Kasumi-1 (cell line): ENCODE data around the gene MAPRE3.

ENCODE experiments used
- DNase-seq, 2 experiments: peaks; one replicate each; lab custom pipeline; 2025; lab: John Stamatoyannopoulos, UW

Gene MAPRE3

DNA sequence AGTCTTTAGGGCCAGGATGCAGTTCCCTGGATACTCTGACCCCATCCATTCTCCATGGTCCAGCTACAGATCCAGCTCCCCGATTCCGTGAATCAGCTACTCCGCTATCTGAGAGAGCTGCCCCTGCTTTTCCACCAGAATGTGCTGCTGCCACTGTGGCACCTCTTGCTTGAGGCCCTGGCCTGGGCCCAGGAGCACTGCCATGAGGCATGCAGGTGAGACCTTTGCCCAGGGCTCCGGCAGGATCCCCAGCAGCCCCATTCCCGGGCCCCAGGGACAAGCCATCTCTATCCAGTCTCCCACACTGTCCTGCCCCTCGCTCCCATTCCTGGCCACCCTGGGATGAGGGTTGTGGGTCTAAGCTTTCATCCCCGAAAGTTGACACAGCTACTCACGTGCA, 69.8 kb downstream of the MAPRE3 start:
- DNase-seq, result no peak

GRCh38 chr2:27041752-27042151, 71.3 kb downstream of the MAPRE3 start:
- DNase-seq, result no peak

DNA sequence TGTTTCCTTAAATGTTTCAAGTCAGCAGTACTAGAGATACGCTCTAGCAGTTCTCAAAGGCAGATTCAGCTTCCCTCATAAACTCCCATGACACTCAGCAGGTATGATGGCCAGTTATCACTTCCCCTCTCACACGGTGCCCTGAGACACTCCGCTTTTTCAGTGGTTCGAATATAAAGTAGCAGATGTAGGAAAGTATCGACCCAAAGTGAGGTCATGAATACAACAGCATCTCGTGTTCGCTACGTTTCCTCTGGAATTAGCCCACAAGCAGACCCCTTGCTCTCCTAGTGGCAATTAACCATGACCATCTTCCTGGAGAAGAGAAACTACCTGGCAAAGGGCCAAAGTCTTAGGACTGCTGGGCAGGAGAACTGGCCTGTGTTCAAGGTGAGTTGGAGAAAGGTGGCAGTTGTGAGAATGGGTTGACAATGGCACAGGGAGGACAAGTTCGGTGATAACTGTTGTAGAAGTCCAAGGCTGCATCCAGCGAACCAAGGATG, 71.8 kb downstream of the MAPRE3 start:
- no peak for DNase-seq

DNA sequence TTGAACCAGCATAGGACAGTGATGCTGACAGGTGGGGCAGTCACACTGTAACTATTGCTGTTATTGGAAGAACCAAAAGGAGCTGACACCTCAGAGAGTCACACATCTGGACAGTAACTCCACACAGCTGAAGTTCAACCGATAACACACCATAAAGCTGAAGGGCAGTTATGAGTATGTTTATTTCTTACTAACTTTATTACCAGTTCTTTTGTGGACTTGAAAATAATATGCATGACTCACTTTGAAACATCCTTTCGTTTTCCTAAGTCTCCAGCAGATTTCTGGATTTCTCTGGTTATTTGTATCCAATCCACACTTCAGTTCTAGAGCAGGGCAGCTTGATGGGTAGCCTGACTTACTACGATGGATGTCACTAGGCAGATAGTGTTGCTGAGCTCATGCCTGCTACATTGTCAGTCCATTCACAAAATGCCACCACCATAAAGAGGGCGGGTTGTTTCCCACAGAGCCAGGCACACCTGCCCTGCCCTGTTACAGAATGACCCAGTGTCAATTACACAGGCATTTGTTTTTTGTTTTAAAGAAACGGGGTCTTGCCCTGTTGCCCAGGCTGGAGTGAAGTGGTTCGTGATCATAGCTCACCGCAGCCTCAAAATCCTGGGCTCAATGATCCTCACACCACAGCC, 72.7 kb downstream of the MAPRE3 start:
- no peak for DNase-seq

DNA sequence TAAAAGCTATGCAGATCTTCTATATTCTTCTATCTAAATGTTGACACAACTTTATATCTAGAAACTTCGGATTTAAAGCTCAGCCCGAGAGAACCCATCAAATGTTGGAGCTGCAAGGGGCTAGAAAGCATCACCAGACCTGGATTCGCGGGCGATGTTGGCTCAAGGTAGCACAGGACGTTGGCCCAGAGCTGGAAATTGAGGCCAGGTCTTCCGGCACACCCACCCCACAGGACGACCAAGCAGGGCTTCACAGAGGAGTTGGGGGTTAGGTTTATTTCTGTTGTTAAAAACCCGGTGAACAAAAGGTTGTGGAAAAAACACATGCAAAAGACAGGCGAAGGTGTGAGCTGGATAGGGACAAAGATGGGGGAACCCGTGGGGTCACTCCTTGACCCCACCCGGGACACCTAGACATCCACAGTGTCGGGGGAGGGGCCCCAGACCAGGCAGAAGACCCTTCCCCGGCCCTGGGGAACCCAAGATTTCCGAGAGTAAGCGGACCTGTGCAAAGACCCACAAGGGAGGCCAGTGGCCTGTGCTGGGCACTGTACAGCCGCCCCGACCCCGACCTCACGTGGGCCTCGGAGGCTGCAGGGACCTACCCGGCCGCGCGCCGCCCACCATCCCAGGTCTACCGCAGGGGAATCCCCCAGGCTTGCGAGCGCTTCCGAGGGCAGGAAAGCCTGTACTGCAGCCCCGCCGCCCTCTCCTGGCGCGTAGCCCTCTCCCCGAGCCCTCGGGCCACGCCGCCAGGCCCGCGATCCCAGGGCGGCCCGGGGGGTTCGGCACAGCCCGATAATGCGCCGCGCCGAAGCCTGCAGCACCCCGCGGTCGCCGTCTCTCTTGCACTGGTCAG, 79.2 kb downstream of the MAPRE3 start:
- DNase-seq, result no peak

DNA sequence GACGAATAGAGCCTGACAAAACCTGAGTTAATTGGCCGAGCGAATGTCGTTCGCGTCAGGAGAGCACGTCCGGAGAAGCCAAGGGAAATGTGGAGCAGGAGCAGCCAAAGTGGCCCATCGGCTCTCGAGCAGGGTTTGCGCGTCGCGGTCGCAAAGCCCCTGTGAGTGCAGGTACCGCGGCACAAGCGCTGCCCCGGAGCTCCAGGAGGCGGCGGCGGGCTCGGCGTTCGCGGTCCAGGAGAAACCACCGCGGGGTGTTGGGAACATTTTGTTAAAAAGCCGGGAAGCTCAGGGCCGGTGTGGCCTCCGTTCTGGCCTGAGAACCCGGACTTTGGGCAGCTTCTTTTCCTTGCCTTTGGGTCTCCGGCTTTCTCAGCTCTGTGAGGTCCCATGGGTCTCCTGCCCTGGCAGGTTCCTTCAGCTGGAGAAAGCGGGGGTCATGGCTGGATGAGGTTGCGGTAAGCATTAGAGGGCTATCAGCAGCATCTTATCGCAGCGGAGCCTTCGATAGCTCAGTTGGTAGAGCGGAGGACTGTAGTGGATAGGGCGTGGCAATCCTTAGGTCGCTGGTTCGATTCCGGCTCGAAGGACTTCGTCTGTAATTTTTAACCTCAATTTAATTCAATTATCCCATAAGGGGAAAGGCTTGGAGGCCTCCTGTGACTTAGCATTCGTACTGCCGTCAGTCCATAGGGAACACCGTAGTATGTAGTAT, 80.0 kb downstream of the MAPRE3 start:
- peak; percentile 85 to 89 for DNase-seq

- peak; percentile 90 to 91 for DNase-seq
These were observed 80.8 kb downstream of the MAPRE3 start, which contains the start of gene AGBL5 for GRCh38 chr2:27050996-27051901. TSS of gene AGBL5 (plus strand) at chr2:27051668. CDS start at chr2:27052959, 1,291 bp downstream.

- peak; percentile 33 to 38 for DNase-seq
These were observed 81.6 kb downstream of the MAPRE3 start for GRCh38 chr2:27051902-27052645.

- DNase-seq, result no peak
These were observed 82.9 kb downstream of the MAPRE3 start for GRCh38 chr2:27053321-27053720.

DNA sequence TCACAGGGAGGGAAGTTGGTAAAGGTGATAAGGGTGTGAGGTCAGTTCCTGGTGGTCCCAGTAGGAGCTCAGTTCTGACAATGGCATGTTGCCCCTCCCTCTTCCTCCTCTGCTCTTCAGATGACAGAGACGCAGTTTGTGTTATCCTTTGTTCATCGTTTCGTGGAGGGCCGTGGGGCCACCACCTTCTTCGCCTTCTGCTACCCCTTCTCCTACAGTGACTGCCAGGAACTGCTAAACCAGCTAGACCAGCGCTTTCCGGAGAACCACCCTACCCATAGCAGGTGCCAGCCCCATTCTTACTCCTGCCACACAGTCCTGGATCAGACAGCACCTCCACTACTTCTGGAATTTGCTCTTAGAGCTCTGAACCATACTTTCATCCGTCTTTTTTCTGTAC, 83.3 kb downstream of the MAPRE3 start:
- DNase-seq, result no peak

- DNase-seq, result no peak
These were observed 84.3 kb downstream of the MAPRE3 start for GRCh38 chr2:27054721-27055120.

GRCh38 chr2:27057184-27057583, 86.7 kb downstream of the MAPRE3 start:
- no peak for DNase-seq

- no peak for DNase-seq
These were observed 87.8 kb downstream of the MAPRE3 start for GRCh38 chr2:27058210-27058609.

DNA sequence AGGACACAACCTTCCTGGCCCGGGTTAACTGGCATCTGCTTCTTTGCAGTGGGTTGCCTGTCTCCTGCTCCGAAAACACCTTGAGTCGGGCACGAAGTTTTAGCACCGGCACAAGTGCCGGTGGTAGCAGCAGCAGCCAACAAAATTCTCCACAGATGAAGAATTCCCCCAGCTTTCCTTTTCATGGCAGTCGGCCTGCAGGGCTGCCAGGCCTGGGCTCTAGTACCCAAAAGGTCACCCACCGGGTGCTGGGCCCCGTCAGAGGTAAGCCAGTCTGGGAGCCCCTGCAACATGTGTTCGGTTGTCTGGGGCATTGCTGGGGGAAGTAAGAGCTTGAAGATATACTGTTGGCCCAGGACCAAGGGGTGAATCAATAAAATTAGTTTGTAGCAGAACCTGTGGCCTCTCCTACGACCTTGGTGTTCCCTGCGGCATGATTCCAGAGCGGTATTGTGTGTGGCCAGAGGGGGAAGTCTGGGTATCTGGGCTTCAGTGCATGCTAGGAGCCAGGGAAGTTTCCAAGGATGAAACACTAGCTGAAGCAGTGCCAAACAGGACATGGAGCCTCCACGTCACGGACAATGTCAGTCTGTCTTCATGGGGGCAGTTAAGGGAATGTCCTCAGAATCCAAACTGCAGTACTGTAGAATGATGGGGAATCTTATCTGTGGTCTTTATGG, 88.8 kb downstream of the MAPRE3 start:
- DNase-seq, result no peak

DNA sequence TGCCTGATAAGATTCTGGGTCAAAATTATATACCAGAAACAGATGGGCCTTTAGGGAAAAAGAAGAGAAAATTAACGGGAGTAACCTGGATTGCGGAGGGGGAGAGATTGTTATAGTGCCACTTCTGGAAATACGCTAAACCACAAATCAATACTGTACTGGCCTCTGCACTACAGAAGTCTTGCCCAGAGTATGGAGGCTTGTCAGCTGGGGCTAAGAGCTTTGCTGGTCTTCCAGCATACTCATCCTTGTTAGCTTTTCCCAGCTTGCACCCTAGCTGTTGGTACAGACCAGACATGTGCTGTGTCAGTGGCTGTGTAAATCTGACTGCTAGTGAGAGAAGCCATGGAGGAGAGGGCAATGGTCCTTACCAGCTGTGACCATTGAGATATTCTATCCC, 89.9 kb downstream of the MAPRE3 start:
- DNase-seq, result no peak

- no peak for DNase-seq
These were observed 94.7 kb downstream of the MAPRE3 start for GRCh38 chr2:27065128-27065527.

DNA sequence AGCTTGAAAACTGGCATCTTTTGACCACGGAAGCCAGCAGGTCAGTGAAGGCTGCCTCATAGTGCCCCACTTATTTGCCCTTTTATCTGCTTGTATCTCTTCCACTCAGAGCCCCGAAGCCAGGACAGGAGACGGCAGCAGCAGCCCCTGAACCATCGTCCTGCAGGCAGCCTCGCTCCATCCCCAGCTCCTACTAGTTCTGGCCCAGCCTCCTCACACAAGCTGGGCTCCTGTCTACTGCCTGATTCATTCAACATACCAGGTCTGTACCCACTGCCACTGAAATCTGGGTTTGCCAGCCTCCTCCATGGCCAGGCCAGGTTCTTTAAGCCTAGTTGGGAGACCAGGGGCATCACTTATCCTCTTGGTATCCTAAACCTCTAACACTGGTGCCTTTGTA, 96.9 kb downstream of the MAPRE3 start:
- no peak for DNase-seq

DNA sequence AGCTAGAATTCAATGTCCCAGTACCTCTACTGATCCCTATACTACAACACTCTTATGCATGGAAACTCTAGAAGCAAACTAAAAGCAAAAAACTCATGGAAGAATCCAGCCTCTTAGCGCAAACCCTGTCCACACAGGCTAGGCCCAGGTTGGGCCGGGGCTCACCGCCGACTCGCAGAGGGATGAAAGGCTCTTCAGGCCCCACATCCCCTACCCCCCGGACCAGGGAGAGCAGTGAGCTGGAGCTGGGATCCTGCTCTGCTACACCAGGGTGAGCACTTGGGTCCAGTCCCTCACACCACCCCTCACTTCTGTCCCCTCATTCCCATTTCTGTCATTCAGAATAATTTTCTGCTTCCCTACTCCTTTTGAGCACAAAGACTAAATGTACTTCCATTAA, 99.0 kb downstream of the MAPRE3 start:
- no peak for DNase-seq

DNA sequence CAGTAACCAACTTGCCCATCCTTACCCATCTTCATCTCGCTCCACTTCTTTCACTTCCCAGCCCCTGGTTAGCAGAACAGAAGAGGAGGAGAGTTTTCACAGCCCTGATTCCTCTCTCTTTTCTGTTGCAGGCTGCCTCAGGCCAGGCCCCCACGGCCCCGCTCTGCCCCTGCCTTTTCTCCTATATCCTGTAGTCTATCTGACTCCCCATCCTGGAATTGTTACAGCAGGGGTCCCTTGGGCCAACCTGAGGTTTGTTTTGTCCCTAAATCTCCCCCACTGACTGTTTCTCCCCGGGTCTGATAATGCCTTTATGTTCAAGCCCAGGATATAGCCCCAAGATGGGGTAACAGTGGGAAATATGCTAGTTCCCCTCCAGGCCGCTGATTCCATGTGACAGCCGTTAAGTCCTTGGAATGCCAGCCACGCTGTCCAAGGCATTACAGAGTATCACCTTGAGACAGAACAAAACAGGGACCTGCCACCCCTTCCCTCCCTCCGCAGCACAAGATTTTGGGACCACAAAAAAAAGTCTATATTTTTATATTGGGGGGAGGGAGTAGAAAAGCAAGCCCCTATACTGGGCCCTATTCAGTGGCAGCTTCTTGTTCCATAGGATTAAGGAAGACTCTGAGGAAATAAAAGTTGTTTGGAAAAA, 99.7 kb downstream of the MAPRE3 start:
- no peak for DNase-seq
